Measurements from ENCODE around the gene CENPA.
A peak's percentile ranks its signal among the peaks of the same experiment; 100 is the strongest.

Gene CENPA

GRCh38 chr2:26768759-26769088, 17.1 kb upstream of the CENPA start:
- Mint-ChIP-seq H3K4me3 (no peak overlapping the region), H3K4me1 (ENCODE audit: low read depth) (peaks cover 38% of the 10 kb centered on the region), H3K9me3 (no peaks in the 10 kb centered on the region), H3K27me3 (ENCODE audit: low read depth) (no peaks in the 10 kb centered on the region), H3K27ac (no peak overlapping the region), H3K36me3 (ENCODE audit: low read depth) (peaks cover 4% of the 10 kb centered on the region)
- DNase-seq (ENCODE audit: low spot score), result no peak

- Mint-ChIP-seq H3K36me3 (ENCODE audit: low read depth) (peaks cover 4% of the 10 kb centered on the region), H3K4me3 (peak overlapping the region; percentile 8), H3K27ac (no peak overlapping the region), H3K4me1 (ENCODE audit: low read depth) (peaks cover 36% of the 10 kb centered on the region), H3K9me3 (no peaks in the 10 kb centered on the region), H3K27me3 (ENCODE audit: low read depth) (no peaks in the 10 kb centered on the region)
- DNase-seq (ENCODE audit: low spot score), result no peak
Observed at GRCh38 chr2:26769089-26769761, 16.6 kb upstream of the CENPA start.

DNA sequence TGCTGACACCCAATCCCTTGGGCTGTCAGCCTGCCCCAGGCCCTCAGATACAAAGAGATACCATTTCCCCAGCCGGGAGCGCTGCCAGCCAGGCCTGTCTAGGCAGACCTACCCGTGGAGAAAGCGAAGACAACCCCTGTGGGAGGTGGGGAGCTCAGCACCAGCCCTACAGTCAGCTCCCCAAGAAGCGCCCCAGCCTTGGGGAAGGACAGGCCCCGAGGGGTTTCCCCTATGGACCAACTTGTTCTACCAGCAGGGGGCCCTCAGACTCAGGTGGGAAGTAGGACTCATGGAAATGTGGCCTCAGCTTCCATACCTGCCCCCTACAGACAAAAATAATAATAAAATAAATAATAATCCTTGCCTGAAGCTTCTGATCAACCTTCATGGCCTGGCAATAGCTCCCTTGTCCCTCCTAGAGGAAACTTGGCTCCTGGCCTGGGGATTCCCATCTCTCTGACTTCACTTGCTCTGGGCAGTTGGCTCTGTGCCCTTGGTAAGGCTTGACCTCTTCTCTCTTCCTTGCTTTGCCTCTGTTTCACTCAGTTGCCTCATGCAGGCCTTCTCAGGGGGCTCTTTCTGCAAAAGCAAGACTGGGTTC, 14.8 kb upstream of the CENPA start:
- Mint-ChIP-seq H3K36me3 (ENCODE audit: low read depth) (peaks cover 5% of the 10 kb centered on the region), H3K4me1 (ENCODE audit: low read depth) (peaks cover 24% of the 10 kb centered on the region), H3K9me3 (no peaks in the 10 kb centered on the region), H3K27me3 (ENCODE audit: low read depth) (no peaks in the 10 kb centered on the region), H3K4me3 (no peak overlapping the region), H3K27ac (peak overlapping the region; percentile 66)
- DNase-seq (ENCODE audit: low spot score), result no peak

GRCh38 chr2:26772064-26773001, 13.5 kb upstream of the CENPA start:
- H3K27me3 Mint-ChIP-seq (ENCODE audit: low read depth), result no peaks in the 10 kb centered on the region
- peak overlapping the region; percentile 68 for H3K4me3 Mint-ChIP-seq
- peaks cover 11% of the 10 kb centered on the region for H3K36me3 Mint-ChIP-seq (ENCODE audit: low read depth)
- peak overlapping the region; percentile 95 for H3K27ac Mint-ChIP-seq
- peaks cover 28% of the 10 kb centered on the region for H3K4me1 Mint-ChIP-seq (ENCODE audit: low read depth)
- no peak for DNase-seq (ENCODE audit: low spot score)
- H3K9me3 Mint-ChIP-seq, result no peaks in the 10 kb centered on the region

GRCh38 chr2:26776195-26776800, 9.6 kb upstream of the CENPA start:
- no peak overlapping the region for H3K4me3 Mint-ChIP-seq
- peaks cover 25% of the 10 kb centered on the region for H3K36me3 Mint-ChIP-seq (ENCODE audit: low read depth)
- H3K27me3 Mint-ChIP-seq (ENCODE audit: low read depth), result no peaks in the 10 kb centered on the region
- no peaks in the 10 kb centered on the region for H3K9me3 Mint-ChIP-seq
- no peak for DNase-seq (ENCODE audit: low spot score)
- H3K27ac Mint-ChIP-seq, result no peak overlapping the region
- peaks cover 21% of the 10 kb centered on the region for H3K4me1 Mint-ChIP-seq (ENCODE audit: low read depth)

GRCh38 chr2:26778098-26778497, 7.8 kb upstream of the CENPA start:
- Mint-ChIP-seq H3K27me3 (ENCODE audit: low read depth) (no peaks in the 10 kb centered on the region), H3K27ac (no peak overlapping the region), H3K4me1 (ENCODE audit: low read depth) (peaks cover 5% of the 10 kb centered on the region), H3K36me3 (ENCODE audit: low read depth) (peaks cover 24% of the 10 kb centered on the region), H3K9me3 (no peaks in the 10 kb centered on the region), H3K4me3 (no peak overlapping the region)
- DNase-seq (ENCODE audit: low spot score), result no peak

DNA sequence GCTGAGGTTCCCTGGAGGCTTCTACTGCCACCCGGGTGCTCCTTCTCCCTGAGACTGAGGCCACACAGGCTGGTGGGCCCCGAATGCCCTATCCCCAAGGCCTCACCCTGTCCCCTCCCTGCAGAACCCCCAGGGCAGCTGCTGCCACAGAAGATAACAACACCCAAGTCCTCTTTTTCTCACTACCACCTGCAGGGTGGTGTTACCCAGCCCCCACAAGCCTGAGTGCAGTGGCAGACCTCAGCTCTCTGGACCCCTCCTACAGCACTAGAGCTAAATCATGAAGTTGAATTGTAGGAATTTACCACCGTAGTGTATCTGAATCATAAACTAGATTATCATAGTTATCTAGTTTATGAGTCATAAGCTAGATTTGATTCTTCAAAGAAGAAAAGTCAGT, 7.3 kb upstream of the CENPA start:
- Mint-ChIP-seq H3K4me3 (no peak overlapping the region), H3K9me3 (no peaks in the 10 kb centered on the region), H3K27me3 (ENCODE audit: low read depth) (no peaks in the 10 kb centered on the region), H3K27ac (no peak overlapping the region), H3K4me1 (ENCODE audit: low read depth) (peaks cover 5% of the 10 kb centered on the region), H3K36me3 (ENCODE audit: low read depth) (peaks cover 24% of the 10 kb centered on the region)
- DNase-seq (ENCODE audit: low spot score), result no peak

- no peak overlapping the region for H3K4me3 Mint-ChIP-seq
- DNase-seq (ENCODE audit: low spot score), result no peak
- H3K4me1 Mint-ChIP-seq (ENCODE audit: low read depth), result peaks cover 7% of the 10 kb centered on the region
- peaks cover 22% of the 10 kb centered on the region for H3K36me3 Mint-ChIP-seq (ENCODE audit: low read depth)
- no peaks in the 10 kb centered on the region for H3K27me3 Mint-ChIP-seq (ENCODE audit: low read depth)
- H3K27ac Mint-ChIP-seq, result no peak overlapping the region
- no peaks in the 10 kb centered on the region for H3K9me3 Mint-ChIP-seq
Observed at GRCh38 chr2:26780203-26780760, 5.6 kb upstream of the CENPA start.

DNA sequence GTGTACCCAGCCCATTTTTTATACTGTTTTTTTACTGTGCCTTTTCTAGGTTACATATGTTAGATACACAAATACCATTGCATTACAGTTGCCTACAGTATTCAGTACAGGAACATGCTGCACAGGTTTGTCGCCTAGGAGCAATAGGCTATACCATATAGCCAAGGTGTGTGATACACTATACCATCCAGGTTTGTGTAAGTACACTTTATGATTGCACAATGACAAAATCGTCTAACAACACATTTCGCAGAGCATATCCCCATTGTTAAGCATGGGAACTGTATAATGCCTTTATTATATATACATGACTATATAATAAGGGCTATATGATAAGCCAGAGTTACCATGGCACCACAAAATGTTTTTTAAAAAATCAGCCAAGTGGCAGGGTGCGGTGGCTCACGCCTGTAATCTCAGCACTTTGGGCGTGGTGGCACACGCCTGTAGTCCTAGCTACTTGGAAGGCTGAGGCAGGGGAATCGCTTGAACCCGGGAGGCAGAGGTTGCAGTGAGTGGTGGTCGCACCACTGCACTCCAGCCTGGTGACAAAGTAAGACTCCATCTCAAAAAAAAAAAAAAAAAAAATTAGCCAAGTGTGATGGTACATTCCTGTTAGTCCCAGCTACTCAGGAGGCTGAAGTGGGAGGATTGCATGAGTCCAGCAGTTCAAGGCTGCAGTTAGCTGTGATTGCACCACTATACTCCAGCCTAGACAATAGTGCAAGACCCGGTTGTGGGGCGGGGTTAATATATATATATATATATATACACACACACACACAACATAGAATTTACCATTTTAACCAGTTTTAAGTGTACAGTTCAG, 2.8 kb upstream of the CENPA start:
- Mint-ChIP-seq H3K36me3 (ENCODE audit: low read depth) (peaks cover 28% of the 10 kb centered on the region), H3K4me3 (no peak overlapping the region), H3K4me1 (ENCODE audit: low read depth) (peaks cover 17% of the 10 kb centered on the region), H3K27ac (no peak overlapping the region), H3K27me3 (ENCODE audit: low read depth) (no peaks in the 10 kb centered on the region), H3K9me3 (no peaks in the 10 kb centered on the region)
- DNase-seq (ENCODE audit: low spot score), result no peak

GRCh38 chr2:26784570-26785234, 1.2 kb upstream of the CENPA start:
- no peak overlapping the region for H3K27ac Mint-ChIP-seq
- H3K27me3 Mint-ChIP-seq (ENCODE audit: low read depth), result no peaks in the 10 kb centered on the region
- H3K4me1 Mint-ChIP-seq (ENCODE audit: low read depth), result peaks cover 30% of the 10 kb centered on the region
- no peak for DNase-seq (ENCODE audit: low spot score)
- peaks cover 2% of the 10 kb centered on the region for H3K9me3 Mint-ChIP-seq
- peak overlapping the region; percentile 83 for H3K4me3 Mint-ChIP-seq
- peaks cover 34% of the 10 kb centered on the region for H3K36me3 Mint-ChIP-seq (ENCODE audit: low read depth)

- Mint-ChIP-seq H3K9me3 (peaks cover 11% of the 10 kb centered on the region), H3K27me3 (ENCODE audit: low read depth) (no peaks in the 10 kb centered on the region), H3K4me1 (ENCODE audit: low read depth) (peaks cover 38% of the 10 kb centered on the region), H3K36me3 (ENCODE audit: low read depth) (peaks cover 42% of the 10 kb centered on the region), H3K4me3 (peak overlapping the region; percentile 93), H3K27ac (peak overlapping the region; percentile 85)
- DNase-seq (ENCODE audit: low spot score), result peak; percentile 42
Observed at GRCh38 chr2:26786207-26787028, 562 bp downstream of the CENPA start.

GRCh38 chr2:26792720-26793119, 6.9 kb downstream of the CENPA start:
- Mint-ChIP-seq H3K4me3 (no peak overlapping the region), H3K27ac (no peak overlapping the region), H3K4me1 (ENCODE audit: low read depth) (peaks cover 27% of the 10 kb centered on the region), H3K27me3 (ENCODE audit: low read depth) (no peaks in the 10 kb centered on the region), H3K36me3 (ENCODE audit: low read depth) (peaks cover 82% of the 10 kb centered on the region), H3K9me3 (peaks cover 11% of the 10 kb centered on the region)
- DNase-seq (ENCODE audit: low spot score), result no peak
